GM12878 (cell line): ENCODE results near the gene TSHZ2.

Experiments used
- BCL3 ChIP-seq: IDR thresholded peaks from 2 replicates; pipeline ENCODE4 v1.6.1; 2011; ENCODE audit warnings: borderline replicate concordance, low read depth, mild to moderate bottlenecking, moderate library complexity, low read length; ENCODE audit not compliant: insufficient read depth, poor library complexity, severe bottlenecking
- BCLAF1 ChIP-seq: fragments of 450-650 bp; IDR thresholded peaks from 2 replicates; pipeline ENCODE4 v1.6.1; 2017; ENCODE audit warnings: antibody characterized with exemption, mild to moderate bottlenecking, moderate library complexity
- BRCA1 ChIP-seq: IDR thresholded peaks from 2 replicates; pipeline ENCODE4 v1.6.1; 2011; ENCODE audit warnings: low read depth, low read length, improper control_type of control experiment
- CREM ChIP-seq: IDR thresholded peaks from 2 replicates; pipeline ENCODE4 v1.6.1; 2014; ENCODE audit warnings: antibody characterized with exemption, low read depth
- CTCF ChIP-seq, 3 experiments: IDR thresholded peaks in 2 of 3; conservative IDR thresholded peaks in 1 of 3; 2 replicates each; pipeline ENCODE4 v1.5.1; 2011; ENCODE audit warnings: low read depth in 3 of 3, low read length in 3 of 3, mild to moderate bottlenecking in 3 of 3, control low read depth in 2 of 3, moderate library complexity in 2 of 3, inconsistent platforms in 1 of 3, mixed read lengths in 1 of 3; ENCODE audit not compliant: control insufficient read depth in 2 of 3, insufficient read depth in 1 of 3; ENCODE audit errors: extremely low read depth in 1 of 3
- EP300 ChIP-seq, 2 experiments: fragments of 150-350 bp in 1 of 2; IDR thresholded peaks; 2 replicates each; pipeline ENCODE4 v1.6.1; 2011 to 2012; ENCODE audit warnings: low read depth in 2 of 2, low read length in 2 of 2, borderline replicate concordance in 1 of 2, improper control_type of control experiment in 1 of 2, inconsistent platforms in 1 of 2; ENCODE audit not compliant: control insufficient read depth in 1 of 2
- EZH2 ChIP-seq: IDR thresholded peaks from 2 replicates; pipeline ENCODE4 v1.6.1; 2012; ENCODE audit warnings: low read depth, mild to moderate bottlenecking, control low read depth, inconsistent platforms, low read length, borderline replicate concordance; ENCODE audit not compliant: control insufficient read depth
- HDGF ChIP-seq: fragments of 450-650 bp; IDR thresholded peaks from 2 replicates; pipeline ENCODE4 v1.6.1; 2016; ENCODE audit warnings: antibody characterized with exemption
- IRF3 ChIP-seq: fragments of 450-650 bp; IDR thresholded peaks from 2 replicates; pipeline ENCODE4 v1.6.1; 2014; ENCODE audit warnings: mild to moderate bottlenecking
- POLR2AphosphoS5 ChIP-seq: IDR thresholded peaks from 2 replicates; pipeline ENCODE4 v1.6.1; 2011; ENCODE audit warnings: mild to moderate bottlenecking, low read length, inconsistent platforms
- SMAD1 ChIP-seq: fragments of 450-650 bp; IDR thresholded peaks from 2 replicates; pipeline ENCODE4 v1.6.1; 2018; ENCODE audit warnings: mild to moderate bottlenecking, low read depth; ENCODE audit not compliant: partially characterized antibody
- STAT1 ChIP-seq: fragments of 450-650 bp; conservative IDR thresholded peaks from 2 replicates; pipeline ENCODE4 v1.6.1; 2014; ENCODE audit warnings: antibody characterized with exemption, mild to moderate bottlenecking
- TAF1 ChIP-seq: IDR thresholded peaks from 2 replicates; pipeline ENCODE4 v1.6.1; 2011; ENCODE audit warnings: mild to moderate bottlenecking, low read depth, low read length, borderline replicate concordance

GRCh38 chr20:53100476-53100911 is 128.3 kb downstream of the TSHZ2 start:
- no peak for TF ChIP-seq CTCF (IDR thresholded peaks at IDR 0.05 in 2 of 3, conservative IDR thresholded peaks at IDR 0.05 in 1 of 3; ENCODE audit: control insufficient read depth in 2 of 3, extremely low read depth in 1 of 3, insufficient read depth in 1 of 3, low read depth in 3 of 3, low read length in 3 of 3)
- TF ChIP-seq EZH2, result no peak
- no peak for TF ChIP-seq STAT1
- TF ChIP-seq BRCA1, result no peak
- TF ChIP-seq TAF1, result no peak
- no peak for TF ChIP-seq EP300 (IDR thresholded peaks at IDR 0.05; ENCODE audit: borderline replicate concordance in 1 of 2, control insufficient read depth in 1 of 2, low read depth in 2 of 2, low read length in 2 of 2)
- TF ChIP-seq BCLAF1, result no peak
- no peak for TF ChIP-seq IRF3
- no peak for TF ChIP-seq POLR2AphosphoS5
- TF ChIP-seq CREM, result no peak
- TF ChIP-seq SMAD1, result no peak
- TF ChIP-seq BCL3, result no peak
- no peak for TF ChIP-seq HDGF
